ENCODE measurements around the gene PPP2R2C. TPM values are rescaled to one million over a fixed set of nuclear protein-coding genes. Genes with fewer than 3 reads are reported as not detected.

The PPP2R2C gene
- total RNA-seq, 1 experiment from 2014 or later: not detected

GRCh38 chr4:6465955-6466354, 6.5 kb downstream of the PPP2R2C start:
- H3K27me3 Mint-ChIP-seq (ENCODE audit: insufficient read depth, unreplicated experiment): peaks cover 13% of the 10 kb centered on the region
- CTCF ChIA-PET: no interaction called here
- Histone ChIP-seq H3K27me3 (replicated peaks; ENCODE audit: control insufficient read depth, insufficient read depth, low read length) (peaks cover 2% of the 10 kb centered on the region), H3K4me3 (ENCODE audit: low read depth, low read length) (no peak overlapping the region), H3K36me3 (ENCODE audit: control insufficient read depth, insufficient read depth, low read length) (no peaks in the 10 kb centered on the region), H3K4me1 (no peaks in the 10 kb centered on the region), H3K9me3 (no peaks in the 10 kb centered on the region)
- no TSS peak for BruUV-seq (replicated peaks)
- H3K36me3 Mint-ChIP-seq (ENCODE audit: insufficient read depth, unreplicated experiment): no peaks in the 10 kb centered on the region
- H3K4me3 Mint-ChIP-seq (ENCODE audit: unreplicated experiment): no peak overlapping the region
- no peaks in the 10 kb centered on the region for H3K9me3 Mint-ChIP-seq (ENCODE audit: unreplicated experiment)
- intact Hi-C loops (cut with micrococcal nuclease; ENCODE audit: unreplicated experiment): no loop called here
- no peak for DNase-seq
- no peaks in the 10 kb centered on the region for H3K4me1 Mint-ChIP-seq (ENCODE audit: low read depth, unreplicated experiment)
- POLR2A ChIA-PET: no interaction called here
- no peak overlapping the region for H3K27ac Mint-ChIP-seq (ENCODE audit: unreplicated experiment)
- TF ChIP-seq CTCF (IDR thresholded peaks at IDR 0.05; ENCODE audit: insufficient read depth in 1 of 2, low read depth in 1 of 2, low read length in 1 of 2, severe bottlenecking in 1 of 2, unreplicated experiment in 1 of 2): no peak

- no peaks in the 10 kb centered on the region for H3K4me1 ChIP-seq
- no peaks in the 10 kb centered on the region for H3K9me3 Mint-ChIP-seq (ENCODE audit: unreplicated experiment)
- no peak overlapping the region for H3K4me3 Mint-ChIP-seq (ENCODE audit: unreplicated experiment)
- H3K9me3 ChIP-seq: no peaks in the 10 kb centered on the region
- no peaks in the 10 kb centered on the region for H3K36me3 Mint-ChIP-seq (ENCODE audit: insufficient read depth, unreplicated experiment)
- BruUV-seq (replicated peaks): no TSS peak
- H3K36me3 ChIP-seq (ENCODE audit: control insufficient read depth, insufficient read depth, low read length): no peaks in the 10 kb centered on the region
- H3K4me1 Mint-ChIP-seq (ENCODE audit: low read depth, unreplicated experiment): no peaks in the 10 kb centered on the region
- TF ChIP-seq CTCF (IDR thresholded peaks at IDR 0.05; ENCODE audit: insufficient read depth in 1 of 2, low read depth in 1 of 2, low read length in 1 of 2, severe bottlenecking in 1 of 2, unreplicated experiment in 1 of 2): no peak
- H3K27me3 Mint-ChIP-seq (ENCODE audit: insufficient read depth, unreplicated experiment): peaks cover 18% of the 10 kb centered on the region
- H3K27me3 ChIP-seq (replicated peaks; ENCODE audit: control insufficient read depth, insufficient read depth, low read length): peaks cover 2% of the 10 kb centered on the region
- intact Hi-C loops (cut with micrococcal nuclease; ENCODE audit: unreplicated experiment): no loop called here
- no peak overlapping the region for H3K4me3 ChIP-seq (ENCODE audit: low read depth, low read length)
- POLR2A ChIA-PET: no interaction called here
- DNase-seq: no peak
- H3K27ac Mint-ChIP-seq (ENCODE audit: unreplicated experiment): no peak overlapping the region
- CTCF ChIA-PET: no interaction called here
Observed at GRCh38 chr4:6464842-6465588, 7.4 kb downstream of the PPP2R2C start.

GRCh38 chr4:6463311-6464289, 8.8 kb downstream of the PPP2R2C start:
- no peak overlapping the region for H3K4me3 Mint-ChIP-seq (ENCODE audit: unreplicated experiment)
- TF ChIP-seq CTCF (IDR thresholded peaks at IDR 0.05; ENCODE audit: insufficient read depth in 1 of 2, low read depth in 1 of 2, low read length in 1 of 2, severe bottlenecking in 1 of 2, unreplicated experiment in 1 of 2): no peak
- no peaks in the 10 kb centered on the region for H3K36me3 ChIP-seq (ENCODE audit: control insufficient read depth, insufficient read depth, low read length)
- no TSS peak for BruUV-seq (replicated peaks)
- H3K4me1 Mint-ChIP-seq (ENCODE audit: low read depth, unreplicated experiment): no peaks in the 10 kb centered on the region
- ChIA-PET POLR2A (no interaction called here), CTCF (no interaction called here)
- no peak for DNase-seq
- H3K36me3 Mint-ChIP-seq (ENCODE audit: insufficient read depth, unreplicated experiment): no peaks in the 10 kb centered on the region
- no peaks in the 10 kb centered on the region for H3K9me3 Mint-ChIP-seq (ENCODE audit: unreplicated experiment)
- H3K9me3 ChIP-seq: no peaks in the 10 kb centered on the region
- H3K27me3 ChIP-seq (replicated peaks; ENCODE audit: control insufficient read depth, insufficient read depth, low read length): no peaks in the 10 kb centered on the region; the same call in none of the 2 replicates
- H3K27ac Mint-ChIP-seq (ENCODE audit: unreplicated experiment): no peak overlapping the region
- peaks cover 19% of the 10 kb centered on the region for H3K27me3 Mint-ChIP-seq (ENCODE audit: insufficient read depth, unreplicated experiment)
- H3K4me1 ChIP-seq: no peaks in the 10 kb centered on the region
- H3K4me3 ChIP-seq (ENCODE audit: low read depth, low read length): no peak overlapping the region
- intact Hi-C loops (cut with micrococcal nuclease; ENCODE audit: unreplicated experiment): no loop called here
